GM12873 (cell line): Measurements from ENCODE around the gene CACNA1C.

ENCODE experiments used
- TF ChIP-seq, protein P1 (sequence below): IDR thresholded peaks from 2 replicates; pipeline ENCODE4 v1.5.1; 2012; ENCODE audit warnings: low read depth, mild to moderate bottlenecking, moderate library complexity, low read length, control low read depth; ENCODE audit not compliant: insufficient read depth; ENCODE audit errors: missing control alignments

Gene CACNA1C

DNA sequence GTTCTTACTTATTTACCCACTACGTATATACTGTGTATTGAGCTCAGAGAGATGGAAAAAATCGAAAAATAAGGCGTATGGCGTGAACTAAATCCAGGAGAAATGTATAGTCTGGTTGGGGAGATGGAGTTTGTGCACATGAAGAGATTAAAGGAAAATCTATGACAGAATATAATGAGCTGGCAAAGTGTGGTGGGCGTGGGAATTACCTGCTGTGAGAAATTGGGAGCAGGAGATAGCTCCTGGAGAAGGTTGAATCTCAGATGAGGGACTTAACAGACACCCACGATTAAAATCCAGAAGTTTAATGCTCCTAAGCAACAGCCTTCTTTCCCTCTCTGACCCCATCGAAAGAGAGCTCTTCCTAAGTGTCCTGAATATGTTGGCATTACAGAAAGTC is 517.8 kb downstream of the CACNA1C start:
- TF ChIP-seq, protein P1, sequence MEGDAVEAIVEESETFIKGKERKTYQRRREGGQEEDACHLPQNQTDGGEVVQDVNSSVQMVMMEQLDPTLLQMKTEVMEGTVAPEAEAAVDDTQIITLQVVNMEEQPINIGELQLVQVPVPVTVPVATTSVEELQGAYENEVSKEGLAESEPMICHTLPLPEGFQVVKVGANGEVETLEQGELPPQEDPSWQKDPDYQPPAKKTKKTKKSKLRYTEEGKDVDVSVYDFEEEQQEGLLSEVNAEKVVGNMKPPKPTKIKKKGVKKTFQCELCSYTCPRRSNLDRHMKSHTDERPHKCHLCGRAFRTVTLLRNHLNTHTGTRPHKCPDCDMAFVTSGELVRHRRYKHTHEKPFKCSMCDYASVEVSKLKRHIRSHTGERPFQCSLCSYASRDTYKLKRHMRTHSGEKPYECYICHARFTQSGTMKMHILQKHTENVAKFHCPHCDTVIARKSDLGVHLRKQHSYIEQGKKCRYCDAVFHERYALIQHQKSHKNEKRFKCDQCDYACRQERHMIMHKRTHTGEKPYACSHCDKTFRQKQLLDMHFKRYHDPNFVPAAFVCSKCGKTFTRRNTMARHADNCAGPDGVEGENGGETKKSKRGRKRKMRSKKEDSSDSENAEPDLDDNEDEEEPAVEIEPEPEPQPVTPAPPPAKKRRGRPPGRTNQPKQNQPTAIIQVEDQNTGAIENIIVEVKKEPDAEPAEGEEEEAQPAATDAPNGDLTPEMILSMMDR: no peak

DNA sequence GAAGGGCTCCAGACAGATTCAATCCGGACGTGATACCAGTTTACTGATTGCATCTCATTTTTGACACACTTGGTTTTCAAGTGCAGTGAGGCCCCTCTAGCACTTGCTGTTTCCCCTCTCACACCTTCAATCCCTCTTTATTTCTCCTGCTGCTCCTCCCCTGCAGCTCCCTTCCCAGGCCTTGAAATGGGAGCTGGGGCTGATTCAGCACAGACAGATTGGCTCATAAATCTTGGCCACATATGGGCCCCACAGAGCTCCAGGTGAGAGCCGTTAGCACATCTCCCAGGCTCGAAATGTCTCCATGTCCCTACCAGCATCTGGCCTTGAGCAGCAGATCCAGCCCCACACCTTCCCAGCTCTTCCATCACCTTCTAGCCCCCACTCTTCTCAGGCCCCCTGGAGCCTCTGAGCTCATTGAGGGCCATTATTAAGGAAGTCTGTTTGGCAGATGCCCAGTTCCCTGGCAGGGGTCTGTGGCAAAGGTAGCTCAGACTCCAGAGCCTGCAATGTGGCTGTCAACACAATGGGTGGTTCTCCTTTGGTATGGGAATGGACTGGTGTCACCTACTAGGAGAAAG is 521.7 kb downstream of the CACNA1C start:
- TF ChIP-seq, protein P1: no peak

- TF ChIP-seq, protein P1: no peak
These were observed 522.5 kb downstream of the CACNA1C start for GRCh38 chr12:2575245-2575644.

- TF ChIP-seq, protein P1: no peak
These were observed 525.4 kb downstream of the CACNA1C start for GRCh38 chr12:2578211-2578610.

DNA sequence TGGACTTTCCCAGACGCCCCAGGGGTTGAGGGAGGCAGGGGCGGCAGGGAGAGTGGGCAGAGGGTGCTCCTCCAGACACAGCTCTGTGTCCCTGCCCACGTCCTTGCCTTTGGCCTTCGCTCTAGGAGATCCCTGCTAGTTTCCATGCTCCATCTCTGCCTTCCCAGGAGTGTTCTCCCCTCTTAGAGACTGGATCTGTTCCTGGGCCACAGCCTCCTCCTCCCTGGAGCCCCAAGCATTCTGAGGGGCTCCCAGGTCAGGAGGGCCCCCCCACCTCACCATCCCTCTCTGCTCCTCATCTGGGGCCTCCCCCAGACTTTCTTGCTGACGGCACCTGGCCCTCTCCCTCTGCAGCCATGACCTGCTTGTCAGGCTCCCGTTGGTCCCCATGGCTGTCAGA is 526.0 kb downstream of the CACNA1C start:
- TF ChIP-seq, protein P1: no peak

DNA sequence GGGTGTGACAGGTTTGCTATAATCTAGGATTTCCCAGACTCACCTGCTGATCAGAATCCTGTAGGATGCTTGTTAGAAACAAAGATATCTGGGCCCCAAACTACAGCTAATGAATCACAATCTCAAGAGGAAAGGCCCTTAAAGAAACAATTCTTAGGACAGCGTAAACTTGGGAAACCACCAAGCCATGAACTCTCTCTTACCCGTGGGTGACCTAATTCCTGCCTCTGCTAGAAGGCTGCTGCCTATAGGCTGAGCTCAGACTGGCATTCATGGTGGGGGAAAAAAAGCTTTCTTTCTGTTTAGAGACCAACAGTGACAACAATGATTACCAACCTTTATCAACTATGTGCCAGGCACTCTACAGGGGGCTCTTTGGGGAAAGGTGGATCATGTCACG is 528.0 kb downstream of the CACNA1C start:
- TF ChIP-seq, protein P1: no peak

DNA sequence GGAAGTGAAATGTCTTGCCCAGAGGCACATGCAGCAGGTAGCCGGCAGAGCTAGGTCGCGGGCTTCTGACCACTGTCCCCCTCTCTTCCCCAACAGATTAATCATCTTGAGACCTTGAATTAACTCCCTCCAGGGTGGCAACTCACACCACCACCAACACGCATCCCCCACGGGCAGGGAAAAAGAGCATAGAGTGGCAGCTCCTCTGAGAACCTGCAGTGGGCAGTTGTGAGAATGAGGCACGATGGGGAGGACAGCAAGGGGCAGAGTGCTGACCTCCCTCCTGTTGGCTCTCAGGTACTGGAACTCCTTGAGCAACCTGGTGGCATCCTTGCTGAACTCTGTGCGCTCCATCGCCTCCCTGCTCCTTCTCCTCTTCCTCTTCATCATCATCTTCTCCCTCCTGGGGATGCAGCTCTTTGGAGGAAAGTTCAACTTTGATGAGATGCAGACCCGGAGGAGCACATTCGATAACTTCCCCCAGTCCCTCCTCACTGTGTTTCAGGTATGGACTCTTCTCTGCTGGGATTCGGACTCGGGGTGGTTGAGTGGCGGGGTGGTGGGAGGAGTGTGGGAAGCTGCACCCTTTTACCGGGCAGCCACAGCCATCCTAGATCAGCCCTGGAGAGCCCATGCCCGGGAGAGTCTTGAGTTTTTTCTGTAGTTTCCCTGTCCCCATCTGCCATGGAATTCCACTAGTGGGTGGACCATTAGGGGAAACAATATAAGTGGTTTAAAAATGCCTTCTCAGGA is 528.7 kb downstream of the CACNA1C start:
- TF ChIP-seq, protein P1: no peak
